GM19324 (cell line): ENCODE data around the gene RPTOR.

Experiments
- ATAC-seq: cut with Tn5 transposase; IDR thresholded peaks from one replicate; pipeline ENCODE4 v1.9.1; 2021; ENCODE audit warnings: mild to moderate bottlenecking, moderate library complexity; ENCODE audit not compliant: unreplicated experiment, low FRiP score

RPTOR gene

DNA sequence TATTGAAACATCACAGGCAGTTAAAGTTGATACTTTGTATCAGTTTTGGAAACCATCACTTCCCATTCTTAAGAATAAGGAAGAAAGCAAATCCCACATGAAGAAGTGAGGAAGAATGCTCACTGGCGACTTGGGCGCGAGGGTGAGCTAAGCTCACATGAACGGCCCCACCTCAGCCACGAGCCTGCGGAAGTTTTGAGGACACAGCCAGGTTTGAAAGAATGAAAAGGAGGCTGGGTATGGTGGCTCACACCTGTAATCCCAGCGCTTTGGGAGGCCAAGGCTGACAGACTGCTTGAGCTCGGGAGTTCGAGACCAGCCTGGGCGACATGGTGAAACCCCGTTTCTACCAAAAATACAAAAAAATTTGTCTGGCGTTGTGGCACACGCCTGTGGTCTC lies 336.7 kb downstream of the RPTOR start:
- ATAC-seq: no peak

- no peak for ATAC-seq
These were observed 337.7 kb downstream of the RPTOR start for GRCh38 chr17:80882323-80882722.

DNA sequence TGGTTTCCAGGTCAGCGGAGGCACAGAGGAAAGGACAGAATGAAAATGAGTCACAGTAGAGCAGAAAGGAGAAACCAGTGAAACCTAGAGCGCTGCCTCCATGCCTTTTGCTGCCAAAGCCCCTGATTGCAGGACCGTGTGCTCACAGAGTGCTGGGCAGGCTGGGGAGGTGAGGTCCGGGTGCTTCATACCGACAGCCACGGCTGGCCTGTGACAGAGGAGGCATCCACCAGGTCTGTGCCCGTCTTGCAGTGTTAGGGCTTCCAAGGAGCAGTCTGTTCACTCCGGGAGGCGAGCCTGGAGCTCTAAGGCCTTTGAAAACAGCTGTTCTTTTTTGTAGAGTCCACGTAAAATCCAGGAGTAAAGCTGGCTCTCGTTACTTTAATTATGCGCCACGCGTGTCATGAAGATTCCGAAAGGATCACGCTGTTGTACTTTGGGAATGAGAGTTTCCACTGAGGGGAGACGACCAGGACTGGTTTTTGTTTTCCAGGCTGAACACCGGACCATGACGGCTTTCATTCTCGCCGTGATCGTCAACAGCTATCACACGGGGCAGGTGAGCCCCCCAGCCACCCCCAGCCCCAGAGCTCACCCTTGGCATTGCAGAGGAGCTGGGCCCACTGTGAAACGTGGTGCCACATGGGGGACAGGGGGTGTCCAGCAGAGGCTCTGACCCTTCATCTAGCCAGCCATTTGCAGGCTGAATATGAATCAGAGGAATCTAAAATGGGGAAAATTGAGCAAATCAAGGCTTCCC lies 338.5 kb downstream of the RPTOR start:
- ATAC-seq: no peak

DNA sequence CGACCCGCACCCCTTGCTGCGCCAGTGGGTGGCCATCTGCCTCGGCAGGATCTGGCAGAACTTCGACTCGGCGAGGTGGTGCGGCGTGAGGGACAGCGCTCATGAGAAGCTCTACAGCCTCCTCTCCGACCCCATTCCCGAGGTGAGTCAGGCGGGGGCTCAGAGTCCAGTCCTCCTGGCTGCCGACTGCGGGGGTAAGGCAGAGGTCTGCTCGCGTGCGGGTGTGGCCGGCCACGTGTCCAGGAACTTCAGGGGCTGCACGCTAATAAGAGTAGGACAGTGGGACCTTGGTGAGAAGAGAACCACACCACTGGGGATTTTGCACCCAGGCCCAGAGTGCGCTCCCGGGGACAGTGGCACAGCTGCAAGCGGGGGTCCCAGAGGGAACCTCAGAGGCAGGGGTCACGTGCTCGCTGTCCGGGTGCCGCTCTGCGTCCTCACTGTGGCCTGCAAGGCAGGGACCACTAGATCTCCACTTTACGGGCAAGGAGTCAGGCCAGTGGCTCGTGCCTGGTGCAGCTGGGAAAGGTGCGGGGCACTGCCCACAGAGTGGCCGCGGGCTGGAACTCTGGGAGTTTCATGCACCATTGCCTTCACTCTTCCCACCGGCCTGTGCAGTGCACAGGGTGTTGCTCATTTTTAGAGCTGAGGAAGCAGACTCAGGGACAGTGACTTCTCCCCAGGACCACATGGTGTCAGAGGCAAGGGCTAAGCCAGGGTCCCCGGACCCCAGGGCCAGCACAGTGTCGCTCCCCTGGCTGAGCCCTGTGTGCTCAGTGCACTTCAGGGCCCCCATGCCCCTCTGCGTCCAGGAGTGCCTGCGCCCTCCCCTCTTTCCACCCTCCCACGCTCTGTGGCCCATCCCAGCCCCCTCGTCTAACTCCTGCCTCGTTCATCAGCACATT lies 339.4 kb downstream of the RPTOR start:
- no peak for ATAC-seq

DNA sequence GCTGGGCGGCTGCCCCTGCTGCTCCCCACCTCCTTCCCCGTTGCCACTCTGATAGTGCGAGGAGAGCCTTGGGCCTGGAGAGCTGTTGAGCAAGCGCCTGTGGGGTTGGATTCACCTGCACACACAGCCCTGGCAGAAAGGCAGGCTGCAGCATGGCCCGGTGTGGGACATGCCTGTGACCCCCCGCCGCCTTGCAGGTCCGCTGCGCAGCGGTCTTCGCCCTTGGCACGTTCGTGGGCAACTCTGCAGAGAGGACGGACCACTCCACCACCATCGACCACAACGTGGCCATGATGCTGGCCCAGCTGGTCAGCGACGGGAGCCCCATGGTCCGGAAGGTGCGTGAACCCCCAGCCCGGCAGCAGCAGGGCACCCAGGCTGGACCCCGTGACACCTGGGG lies 340.2 kb downstream of the RPTOR start:
- no peak for ATAC-seq

DNA sequence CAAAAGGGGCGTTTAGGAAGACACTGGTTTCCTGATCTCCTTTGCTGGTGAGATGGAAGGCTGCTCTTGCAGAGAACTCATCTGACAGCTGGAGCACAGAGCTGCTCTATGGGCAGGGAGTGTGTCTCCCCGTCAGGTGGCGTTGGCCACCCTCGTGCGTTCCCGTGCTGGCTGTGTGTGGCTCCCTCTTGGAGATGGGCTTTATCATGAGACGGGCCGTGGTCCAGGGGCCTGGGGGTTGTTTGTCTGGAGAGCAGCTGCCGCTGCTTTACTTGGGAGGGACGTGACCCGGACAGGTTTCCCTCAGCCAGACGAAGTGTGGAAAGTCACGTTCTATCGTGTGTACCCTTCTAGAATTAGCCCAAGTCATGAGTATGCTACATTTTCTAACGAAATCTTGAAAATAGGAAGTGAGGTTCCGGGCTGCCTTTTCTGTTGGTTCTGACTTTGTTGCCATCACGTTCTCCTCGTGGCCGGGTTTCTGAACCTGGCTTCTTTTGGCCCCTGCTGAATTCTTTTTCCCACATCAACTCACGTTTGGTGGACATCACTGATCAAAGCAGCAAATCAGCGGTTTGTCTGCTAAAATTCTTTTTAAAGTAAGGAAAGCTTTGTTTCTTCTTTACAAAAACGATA lies 341.4 kb downstream of the RPTOR start:
- ATAC-seq: no peak

DNA sequence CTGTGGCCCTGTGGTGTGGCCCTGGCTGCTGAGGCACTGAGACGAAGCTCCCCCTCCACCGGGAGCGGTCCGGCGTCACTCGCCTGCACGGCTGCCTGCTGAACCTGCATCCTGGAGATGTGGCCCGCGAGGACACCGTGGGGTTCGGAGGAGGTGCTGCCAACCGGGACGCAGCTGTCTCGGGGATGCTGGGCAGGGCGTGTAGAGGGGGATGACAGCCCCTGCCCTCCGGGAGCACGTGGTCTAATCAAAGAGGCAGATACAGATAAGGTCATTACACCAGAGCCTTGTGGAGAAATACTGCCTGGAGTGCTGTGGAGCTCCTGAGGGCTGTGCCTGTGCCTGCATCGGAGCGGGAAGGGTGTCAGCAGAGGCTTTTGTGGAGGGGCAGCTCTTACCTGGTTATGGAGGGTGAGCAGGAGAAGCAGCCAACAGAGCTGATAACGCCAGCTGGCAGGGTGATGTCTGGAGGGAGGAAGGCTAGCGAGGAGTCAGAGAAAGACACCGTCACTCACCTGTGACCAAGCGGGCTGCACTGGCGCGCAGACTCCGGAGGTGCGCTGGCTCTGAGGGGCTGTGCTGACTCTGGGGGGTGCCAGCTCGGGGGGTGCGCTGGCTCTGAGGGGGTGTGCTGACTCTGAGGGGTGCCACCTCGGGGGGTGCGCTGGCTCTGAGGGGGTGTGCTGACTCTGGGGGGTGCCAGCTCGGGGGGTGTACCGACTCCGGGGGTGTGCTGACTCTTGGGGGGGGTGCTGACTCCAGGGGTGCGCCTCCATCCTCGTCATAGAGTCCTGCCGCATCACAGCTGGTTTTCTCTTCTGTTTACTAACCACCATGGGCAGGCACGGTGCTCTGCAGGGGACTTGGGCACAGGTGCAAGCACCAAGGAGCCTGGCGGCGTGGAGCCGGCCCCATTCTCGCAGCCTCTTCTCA lies 342.3 kb downstream of the RPTOR start:
- ATAC-seq: no peak

DNA sequence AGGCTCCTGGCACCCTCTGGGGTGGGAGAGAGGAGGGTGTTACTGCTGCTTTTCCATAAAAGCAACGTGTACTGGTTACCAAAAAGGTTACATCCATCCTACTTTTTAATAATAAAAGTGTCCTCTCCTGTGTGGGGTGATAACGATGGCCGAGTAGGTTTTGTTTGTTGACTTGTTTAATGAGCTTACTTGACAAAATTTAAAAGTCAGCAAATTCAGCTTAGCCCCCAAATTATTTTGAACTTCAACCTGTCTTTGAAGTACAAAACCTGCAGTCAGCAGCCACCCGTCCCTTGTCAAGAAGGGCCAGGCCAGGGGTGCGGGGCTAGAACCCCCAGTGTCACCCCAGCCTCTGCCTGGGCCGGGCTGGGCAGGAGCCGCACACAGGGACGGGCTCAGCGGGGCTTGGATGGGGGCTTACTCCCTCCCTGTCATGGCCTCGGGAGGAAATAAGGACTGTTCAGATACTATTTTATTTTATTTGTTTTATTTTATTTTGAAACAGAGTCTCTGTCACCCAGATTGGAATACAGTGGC lies 343.1 kb downstream of the RPTOR start:
- no peak for ATAC-seq

DNA sequence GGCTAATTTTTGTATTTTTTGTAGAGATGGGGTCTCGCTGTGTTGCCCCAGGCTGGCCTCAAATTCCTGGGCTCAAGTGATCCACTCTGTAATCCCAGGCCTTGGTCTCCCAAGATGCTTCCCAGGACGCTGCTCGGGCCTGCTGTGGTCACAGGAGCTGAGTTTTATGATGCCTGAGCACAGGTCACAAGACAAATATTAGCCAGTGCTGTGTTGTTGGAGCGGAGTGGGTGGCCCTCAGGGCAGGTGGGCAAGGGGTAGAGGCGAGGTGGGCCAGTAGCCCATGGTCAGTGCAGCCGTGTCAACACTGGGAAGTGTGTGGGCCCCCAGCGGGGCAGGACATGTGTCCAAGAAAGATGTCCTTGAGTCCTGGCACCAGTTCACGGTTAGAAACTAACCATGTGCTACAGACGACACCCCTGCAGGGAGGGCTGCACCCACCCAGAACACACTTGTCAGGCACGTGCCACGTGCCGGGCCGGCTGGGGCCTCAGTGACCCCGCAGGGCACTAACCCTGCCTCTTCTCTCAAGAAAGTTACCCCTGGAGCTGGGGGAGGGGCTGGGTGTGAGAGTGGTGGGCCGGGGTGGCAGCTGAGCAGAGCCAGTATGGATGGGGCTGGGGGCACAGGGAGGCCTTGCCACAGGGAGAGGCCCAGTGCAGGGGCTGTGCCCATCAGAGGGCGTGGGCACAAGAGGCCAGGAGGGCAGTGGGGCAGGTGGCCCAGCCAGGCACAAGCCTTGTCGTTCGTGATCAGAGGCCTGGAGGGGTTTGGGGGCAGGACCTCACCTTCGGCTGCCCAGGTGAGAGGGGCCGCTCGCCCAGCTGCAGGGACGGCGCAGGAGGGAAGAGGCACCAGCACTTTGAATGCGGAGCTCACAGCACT lies 343.9 kb downstream of the RPTOR start:
- no peak for ATAC-seq

DNA sequence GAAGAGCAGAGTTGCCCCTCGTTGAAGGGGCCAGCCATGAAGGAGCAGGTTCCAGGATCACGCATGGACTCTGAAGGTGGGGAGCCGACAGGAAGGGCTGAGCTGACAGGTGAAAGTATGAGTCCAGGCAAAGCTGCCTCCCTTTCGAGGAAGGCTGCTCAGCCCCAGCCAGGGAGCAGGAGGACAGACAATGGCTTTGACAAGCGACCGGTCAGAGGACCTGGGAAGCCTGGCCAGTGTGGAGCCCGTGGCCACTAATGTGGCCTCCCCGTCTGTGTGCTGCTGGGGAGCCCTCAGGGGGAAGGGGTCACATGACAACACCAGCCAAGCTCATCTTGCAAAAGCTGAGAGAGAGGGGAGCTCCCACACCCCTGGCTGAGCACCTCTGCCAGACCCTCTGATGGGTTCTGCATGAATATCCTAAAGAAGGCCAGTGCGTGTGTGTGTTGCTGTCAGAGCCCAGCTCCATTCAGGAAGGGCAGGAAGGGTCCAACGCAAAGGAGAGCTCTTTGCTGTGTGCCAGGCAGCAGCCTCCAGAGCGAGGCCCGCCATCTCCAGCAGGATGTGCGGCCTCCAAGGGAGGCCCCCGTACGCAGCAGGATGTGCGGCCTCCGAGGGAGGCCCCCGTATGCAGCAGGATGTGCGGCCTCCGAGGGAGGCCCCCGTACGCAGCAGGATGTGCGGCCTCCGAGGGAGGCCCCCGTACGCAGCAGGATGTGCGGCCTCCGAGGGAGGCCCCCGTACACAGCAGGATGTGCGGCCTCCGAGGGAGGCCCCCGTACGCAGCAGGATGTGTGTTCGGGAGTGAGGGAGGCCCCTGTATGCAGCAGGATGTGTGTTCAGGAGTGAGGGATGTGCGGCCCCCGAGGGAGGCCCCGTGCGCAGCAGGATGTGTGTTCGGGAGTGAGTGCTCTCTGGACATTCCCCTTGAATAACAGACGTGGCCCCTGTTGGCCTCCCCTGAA lies 344.9 kb downstream of the RPTOR start:
- ATAC-seq: no peak

DNA sequence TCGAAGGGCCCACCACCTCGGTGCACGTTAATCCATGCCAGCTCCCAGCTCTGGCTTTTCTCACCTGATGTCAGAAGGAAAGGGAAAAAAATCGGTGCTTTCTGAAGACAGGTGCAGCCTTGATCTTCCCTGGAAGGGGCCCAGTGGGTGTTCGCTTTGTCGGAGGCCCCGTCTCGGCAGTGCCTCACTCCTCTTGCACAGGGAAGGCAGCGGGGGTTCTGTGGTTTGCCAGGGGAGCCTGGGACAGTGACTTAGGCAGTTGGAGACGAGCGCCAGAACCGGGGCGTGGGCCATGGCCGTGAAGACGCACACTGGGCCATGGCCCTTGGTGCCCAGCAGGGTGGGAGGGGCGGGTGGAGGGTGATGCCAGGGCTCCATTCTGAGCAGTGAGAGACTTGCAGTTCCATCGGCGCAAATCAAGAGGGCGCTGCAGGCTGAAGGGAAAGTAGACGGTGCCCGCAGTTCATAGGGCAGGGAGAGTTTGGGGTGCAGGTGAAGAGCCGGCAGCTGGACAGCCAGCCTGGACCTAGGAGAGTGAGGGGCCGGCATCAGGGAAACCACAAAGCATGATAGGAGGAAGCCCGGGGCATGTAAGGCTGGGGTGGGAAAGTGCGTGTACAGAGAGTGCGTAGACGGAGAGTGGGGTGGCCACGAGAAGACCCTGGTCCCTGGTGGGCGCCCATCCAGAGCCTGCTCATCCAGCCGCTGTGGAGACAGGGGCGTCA lies 345.7 kb downstream of the RPTOR start:
- ATAC-seq: no peak

DNA sequence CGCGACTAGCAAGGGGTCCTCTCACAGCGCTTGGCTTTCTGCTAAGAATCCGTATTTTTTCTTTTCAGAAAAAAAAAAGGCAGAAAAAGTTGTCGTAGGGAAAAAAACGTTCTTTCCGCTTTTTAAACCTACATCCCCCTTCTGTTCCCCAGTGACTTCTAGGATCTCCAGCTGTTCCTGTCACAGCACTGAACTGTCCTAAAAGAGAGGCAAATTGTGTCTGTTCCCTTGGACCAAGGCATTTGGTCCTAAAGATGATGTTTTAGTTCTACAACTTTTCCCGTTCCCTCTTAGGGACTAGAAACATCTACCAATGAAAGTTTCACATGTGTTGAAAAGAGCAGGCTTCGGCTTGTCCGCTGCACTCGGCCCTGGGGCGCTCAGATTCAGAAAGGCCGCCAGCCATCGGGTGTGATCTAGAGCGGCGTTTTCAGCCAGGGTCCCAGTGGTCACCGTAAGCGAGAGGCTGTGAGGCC lies 346.3 kb downstream of the RPTOR start:
- ATAC-seq: no peak

DNA sequence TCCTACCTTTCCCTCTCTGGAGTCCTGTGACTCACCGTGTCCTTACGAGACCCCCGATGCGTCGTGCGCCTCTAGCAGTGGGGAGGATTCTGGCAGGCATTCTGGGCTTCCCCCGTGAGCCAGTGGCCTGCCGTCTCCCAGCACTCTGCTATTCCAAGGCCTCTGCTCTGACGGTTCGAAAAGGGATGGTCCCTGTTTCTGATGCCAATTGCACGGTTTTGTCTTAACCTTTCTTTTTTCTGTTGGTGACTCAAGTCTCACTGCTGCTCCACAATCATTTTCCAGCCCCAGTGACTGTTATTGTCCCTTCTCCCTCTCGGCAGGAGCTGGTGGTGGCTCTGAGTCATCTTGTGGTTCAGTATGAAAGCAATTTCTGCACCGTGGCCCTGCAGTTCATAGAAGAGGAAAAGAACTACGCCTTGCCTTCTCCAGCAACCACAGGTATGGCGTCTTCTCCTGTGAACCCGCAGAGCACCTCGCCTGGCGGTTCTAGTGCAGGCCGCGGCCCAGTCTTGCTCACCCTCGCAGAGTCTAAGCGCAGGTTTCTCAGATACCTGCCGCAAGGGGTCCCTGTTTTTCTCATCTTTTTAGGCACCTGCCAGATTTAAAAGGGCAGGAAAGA lies 346.9 kb downstream of the RPTOR start:
- ATAC-seq: no peak

- ATAC-seq: no peak
These were observed 347.6 kb downstream of the RPTOR start for GRCh38 chr17:80892019-80892855.

DNA sequence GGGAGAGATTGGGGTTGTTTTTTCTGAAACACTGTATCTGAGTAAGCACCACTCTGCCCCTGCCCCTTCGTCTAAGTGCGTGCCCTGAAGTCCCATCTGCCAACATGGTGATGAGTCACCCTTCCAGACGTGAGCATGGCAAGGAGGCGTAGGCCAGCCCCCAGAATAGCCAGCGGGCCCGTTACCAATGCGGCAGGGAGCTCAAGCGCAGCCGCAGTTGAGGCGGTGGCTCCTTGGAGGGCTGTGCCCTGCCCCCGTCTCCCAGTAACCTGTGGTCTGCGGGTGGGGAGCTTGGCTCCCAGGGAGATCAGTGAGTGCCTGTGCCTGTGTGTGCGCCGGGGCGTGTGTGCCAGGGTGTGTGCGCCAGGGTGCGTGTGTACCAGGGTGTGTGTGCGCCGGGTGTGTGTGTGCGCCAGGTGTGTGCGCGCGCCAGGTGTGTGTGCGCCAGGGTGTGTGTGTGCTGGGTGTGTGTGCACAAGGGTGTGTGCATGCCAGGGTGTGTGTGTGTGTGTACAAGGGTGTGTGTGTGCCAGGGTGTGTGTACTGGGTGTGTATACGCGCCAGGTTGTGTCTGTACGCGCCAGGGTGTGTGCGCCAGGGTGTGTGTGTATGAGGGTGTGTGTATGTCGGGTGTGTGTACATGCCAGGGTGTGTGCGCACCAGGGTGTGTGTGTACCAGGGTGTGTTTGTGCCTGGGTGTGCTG lies 348.4 kb downstream of the RPTOR start:
- no peak for ATAC-seq
